ENCODE data around the gene MMP26. TPM values are rescaled to one million over a fixed set of nuclear protein-coding genes. Genes with fewer than 3 reads are reported as not detected.
"Not testable (repeated sequence)": the region's sequence is repeated elsewhere in the genome, so short reads cannot be mapped to it uniquely, and the experiment has no call there.

Gene MMP26
- polyA plus RNA-seq, 1 donor from 2014 or later: not detected

DNA sequence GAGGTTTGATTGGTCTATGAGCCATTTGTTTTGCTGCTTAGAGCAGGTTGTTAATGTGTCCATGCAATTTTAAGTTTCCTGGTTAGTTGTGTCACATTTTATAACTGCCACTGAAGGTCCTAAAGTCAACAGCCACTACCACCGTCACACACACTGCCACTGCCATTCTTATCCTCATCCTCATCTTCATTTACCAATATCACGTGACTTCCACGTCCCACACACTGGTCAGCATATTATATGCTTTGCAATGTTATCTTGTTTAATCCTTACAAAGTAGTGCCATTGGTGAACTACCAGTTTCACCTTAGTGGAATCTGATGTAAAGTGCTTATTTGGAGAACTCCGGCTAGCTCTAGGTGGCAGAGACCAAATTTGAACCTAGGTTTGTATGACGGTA, 9.7 kb downstream of the MMP26 start:
- H3K4me3 ChIP-seq (ENCODE audit: low read length): no peak overlapping the region
- H3F3A ChIP-seq (ENCODE audit: insufficient read depth, low read length, poor library complexity, severe bottlenecking): no peaks in the 10 kb centered on the region
- H3K4me2 ChIP-seq (ENCODE audit: low read length): no peak overlapping the region
- H2AFZ ChIP-seq (ENCODE audit: low read depth, low read length): no peak overlapping the region
- H4K20me1 ChIP-seq (ENCODE audit: insufficient read depth): no peaks in the 10 kb centered on the region
- H3K27me3 ChIP-seq (ENCODE audit: insufficient read depth, low read depth, low read length): no peaks in the 10 kb centered on the region
- no peaks in the 10 kb centered on the region for H3K9me3 ChIP-seq (ENCODE audit: low read length)
- TF ChIP-seq MXI1 (conservative IDR thresholded peaks at IDR 0.05; ENCODE audit: poor library complexity, severe bottlenecking) (no peak), EZH2 (IDR thresholded peaks at IDR 0.05; ENCODE audit: borderline replicate concordance, insufficient read depth, low read length, poor library complexity, severe bottlenecking) (no peak), POLR2AphosphoS5 (IDR thresholded peaks at IDR 0.05) (no peak), EP300 (conservative IDR thresholded peaks at IDR 0.05; ENCODE audit: poor library complexity, severe bottlenecking) (no peak), RAD21 (conservative IDR thresholded peaks at IDR 0.05) (no peak), SMC3 (conservative IDR thresholded peaks at IDR 0.05; ENCODE audit: poor library complexity) (no peak), TAF1 (IDR thresholded peaks at IDR 0.05; ENCODE audit: low read depth) (no peak)
- TF ChIP-seq, protein P1, sequence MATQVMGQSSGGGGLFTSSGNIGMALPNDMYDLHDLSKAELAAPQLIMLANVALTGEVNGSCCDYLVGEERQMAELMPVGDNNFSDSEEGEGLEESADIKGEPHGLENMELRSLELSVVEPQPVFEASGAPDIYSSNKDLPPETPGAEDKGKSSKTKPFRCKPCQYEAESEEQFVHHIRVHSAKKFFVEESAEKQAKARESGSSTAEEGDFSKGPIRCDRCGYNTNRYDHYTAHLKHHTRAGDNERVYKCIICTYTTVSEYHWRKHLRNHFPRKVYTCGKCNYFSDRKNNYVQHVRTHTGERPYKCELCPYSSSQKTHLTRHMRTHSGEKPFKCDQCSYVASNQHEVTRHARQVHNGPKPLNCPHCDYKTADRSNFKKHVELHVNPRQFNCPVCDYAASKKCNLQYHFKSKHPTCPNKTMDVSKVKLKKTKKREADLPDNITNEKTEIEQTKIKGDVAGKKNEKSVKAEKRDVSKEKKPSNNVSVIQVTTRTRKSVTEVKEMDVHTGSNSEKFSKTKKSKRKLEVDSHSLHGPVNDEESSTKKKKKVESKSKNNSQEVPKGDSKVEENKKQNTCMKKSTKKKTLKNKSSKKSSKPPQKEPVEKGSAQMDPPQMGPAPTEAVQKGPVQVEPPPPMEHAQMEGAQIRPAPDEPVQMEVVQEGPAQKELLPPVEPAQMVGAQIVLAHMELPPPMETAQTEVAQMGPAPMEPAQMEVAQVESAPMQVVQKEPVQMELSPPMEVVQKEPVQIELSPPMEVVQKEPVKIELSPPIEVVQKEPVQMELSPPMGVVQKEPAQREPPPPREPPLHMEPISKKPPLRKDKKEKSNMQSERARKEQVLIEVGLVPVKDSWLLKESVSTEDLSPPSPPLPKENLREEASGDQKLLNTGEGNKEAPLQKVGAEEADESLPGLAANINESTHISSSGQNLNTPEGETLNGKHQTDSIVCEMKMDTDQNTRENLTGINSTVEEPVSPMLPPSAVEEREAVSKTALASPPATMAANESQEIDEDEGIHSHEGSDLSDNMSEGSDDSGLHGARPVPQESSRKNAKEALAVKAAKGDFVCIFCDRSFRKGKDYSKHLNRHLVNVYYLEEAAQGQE (IDR thresholded peaks at IDR 0.05; ENCODE audit: borderline replicate concordance): no peak
- TF ChIP-seq, protein P2, sequence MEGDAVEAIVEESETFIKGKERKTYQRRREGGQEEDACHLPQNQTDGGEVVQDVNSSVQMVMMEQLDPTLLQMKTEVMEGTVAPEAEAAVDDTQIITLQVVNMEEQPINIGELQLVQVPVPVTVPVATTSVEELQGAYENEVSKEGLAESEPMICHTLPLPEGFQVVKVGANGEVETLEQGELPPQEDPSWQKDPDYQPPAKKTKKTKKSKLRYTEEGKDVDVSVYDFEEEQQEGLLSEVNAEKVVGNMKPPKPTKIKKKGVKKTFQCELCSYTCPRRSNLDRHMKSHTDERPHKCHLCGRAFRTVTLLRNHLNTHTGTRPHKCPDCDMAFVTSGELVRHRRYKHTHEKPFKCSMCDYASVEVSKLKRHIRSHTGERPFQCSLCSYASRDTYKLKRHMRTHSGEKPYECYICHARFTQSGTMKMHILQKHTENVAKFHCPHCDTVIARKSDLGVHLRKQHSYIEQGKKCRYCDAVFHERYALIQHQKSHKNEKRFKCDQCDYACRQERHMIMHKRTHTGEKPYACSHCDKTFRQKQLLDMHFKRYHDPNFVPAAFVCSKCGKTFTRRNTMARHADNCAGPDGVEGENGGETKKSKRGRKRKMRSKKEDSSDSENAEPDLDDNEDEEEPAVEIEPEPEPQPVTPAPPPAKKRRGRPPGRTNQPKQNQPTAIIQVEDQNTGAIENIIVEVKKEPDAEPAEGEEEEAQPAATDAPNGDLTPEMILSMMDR (IDR thresholded peaks at IDR 0.05; ENCODE audit: poor library complexity, severe bottlenecking): no peak
- no peak overlapping the region for H3K9ac ChIP-seq (ENCODE audit: low read length)
- no peaks in the 10 kb centered on the region for H3K36me3 ChIP-seq (ENCODE audit: insufficient read depth, low read length)
- H3K9me2 ChIP-seq (ENCODE audit: insufficient read depth, low read length): no peaks in the 10 kb centered on the region
- no peaks in the 10 kb centered on the region for H3K79me2 ChIP-seq (replicated peaks; ENCODE audit: insufficient read depth, low read length)
- H3K27ac ChIP-seq (ENCODE audit: low read length): no peak overlapping the region

DNA sequence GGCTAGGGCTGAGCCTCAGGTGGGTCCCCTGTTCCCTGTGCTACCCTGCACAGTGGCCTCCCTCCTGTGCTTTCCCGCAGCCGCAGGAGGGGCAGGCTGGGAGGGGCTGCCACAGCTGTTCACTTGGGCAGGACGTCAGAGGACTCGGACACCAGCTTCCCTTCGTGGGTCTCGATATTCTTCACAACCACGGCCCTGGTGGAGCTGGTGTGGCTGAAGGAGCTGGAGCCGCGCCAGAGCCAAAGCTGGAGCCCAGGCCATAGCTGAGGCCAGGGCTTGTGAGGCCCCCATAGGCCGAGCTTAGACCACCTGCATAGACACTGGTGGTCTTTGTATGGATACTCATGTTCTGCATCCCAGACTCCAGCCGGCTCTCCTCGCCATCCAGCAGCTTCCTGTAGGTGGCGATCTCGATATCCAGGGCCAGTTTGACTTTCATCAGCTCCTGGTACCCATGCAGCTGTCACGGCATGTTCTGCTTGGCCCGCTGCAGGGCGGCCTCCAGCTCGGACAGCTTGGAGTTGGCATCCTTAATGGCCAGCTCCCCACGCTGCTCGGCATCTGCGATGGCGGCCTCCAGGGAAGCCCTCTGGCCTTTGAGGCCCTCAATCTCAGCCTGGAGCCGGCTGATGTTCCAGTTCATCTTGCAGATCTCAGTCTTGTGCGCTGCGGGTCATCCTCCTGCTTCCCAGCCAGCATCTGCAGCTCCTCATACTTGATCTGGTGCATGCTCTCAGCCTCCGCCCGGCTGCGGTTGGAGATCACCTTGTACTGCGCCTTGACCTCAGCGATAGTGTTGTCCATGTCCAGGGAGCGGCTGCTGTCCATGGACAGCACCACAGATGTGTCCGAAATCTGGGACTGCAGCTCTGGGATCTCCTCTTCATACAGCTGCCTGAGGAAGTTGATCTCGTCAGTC, 18.3 kb downstream of the MMP26 start:
- not testable (repeated sequence) for H3K9me3 ChIP-seq (ENCODE audit: low read length); H3K36me3 ChIP-seq (ENCODE audit: insufficient read depth, low read length)

More for the DNA sequence above, 18.3 kb downstream of the MMP26 start:
- H3K9me2 ChIP-seq (ENCODE audit: insufficient read depth, low read length); H3K4me2 ChIP-seq (ENCODE audit: low read length); H4K20me1 ChIP-seq (ENCODE audit: insufficient read depth); H3K27me3 ChIP-seq (ENCODE audit: insufficient read depth, low read depth, low read length); H2AFZ ChIP-seq (ENCODE audit: low read depth, low read length); H3K79me2 ChIP-seq (replicated peaks; ENCODE audit: insufficient read depth, low read length); H3K27ac ChIP-seq (ENCODE audit: low read length); H3K9ac ChIP-seq (ENCODE audit: low read length); H3K4me3 ChIP-seq (ENCODE audit: low read length); H3F3A ChIP-seq (ENCODE audit: insufficient read depth, low read length, poor library complexity, severe bottlenecking): not testable (repeated sequence)
